ENCODE results near the gene SPATA12.

GRCh38 chr3:57026944-57027343 is 33.5 kb upstream of the SPATA12 start:
- TF ChIP-seq CTCF (IDR thresholded peaks at IDR 0.05) = no peak
- TF ChIP-seq POLR2A (IDR thresholded peaks at IDR 0.05) = no peak
- TF ChIP-seq EP300 (IDR thresholded peaks at IDR 0.05) = no peak
- no peak for TF ChIP-seq POLR2AphosphoS5 (IDR thresholded peaks at IDR 0.05)

Data from gastroesophageal sphincter (tissue), 3 donors.